ENCODE data around the gene TMEM213. TPM values are rescaled to one million over a fixed set of nuclear protein-coding genes. Genes with fewer than 3 reads are reported as not detected.
"Not testable (repeated sequence)": the region's sequence is repeated elsewhere in the genome, so short reads cannot be mapped to it uniquely, and the experiment has no call there.

Gene TMEM213
- polyA plus RNA-seq, 1 donor (not counting 4 experiments of a cell fraction or from before 2014, with no cell fraction given), result not detected

DNA sequence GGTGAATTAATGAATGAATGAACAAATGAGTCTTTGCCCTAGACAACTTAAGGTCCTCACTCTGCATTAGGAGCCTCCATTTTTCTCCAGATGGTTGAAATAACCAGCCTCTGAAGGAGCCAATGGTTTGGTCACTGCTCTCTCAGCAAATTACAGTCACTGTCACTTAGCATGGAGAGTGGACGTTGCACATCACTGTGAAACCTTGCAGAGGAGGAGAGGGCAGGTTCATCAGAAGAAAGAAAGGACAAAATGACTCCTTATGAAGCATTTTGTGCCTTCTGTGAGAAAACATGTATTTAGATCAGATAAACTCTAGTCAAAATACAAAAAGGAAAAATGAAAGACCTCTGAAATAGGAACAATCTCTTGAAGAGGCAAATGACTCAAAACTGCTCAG lies 6.8 kb downstream of the TMEM213 start:
- Histone ChIP-seq H3K36me3 (ENCODE audit: control insufficient read depth in 2 of 2, extremely low read depth in 1 of 2, insufficient read depth in 2 of 2, low read length in 2 of 2) (no peaks in the 10 kb centered on the region), H3K4me1 (ENCODE audit: control insufficient read depth, extremely low read depth, insufficient read depth, low read length) (no peaks in the 10 kb centered on the region), H3K4me2 (ENCODE audit: control insufficient read depth, extremely low read depth, insufficient read depth, low read depth, low read length) (no peak overlapping the region), H3K9ac (ENCODE audit: control insufficient read depth, extremely low read depth, insufficient read depth, low read length) (no peak overlapping the region), H3K27ac (ENCODE audit: control insufficient read depth, insufficient read depth, low read length) (no peak overlapping the region), H3K9me3 (ENCODE audit: control insufficient read depth, low read depth, low read length) (no peaks in the 10 kb centered on the region), H3K27me3 (ENCODE audit: control insufficient read depth, extremely low read depth, insufficient read depth, low read length) (no peaks in the 10 kb centered on the region), H3K4me3 (ENCODE audit: control insufficient read depth in 2 of 3, extremely low read depth in 1 of 3, insufficient read depth in 2 of 3, low read depth in 1 of 3, low read length in 3 of 3) (no peak overlapping the region), H3K79me2 (ENCODE audit: control insufficient read depth, insufficient read depth, low read length) (no peaks in the 10 kb centered on the region), H3K9me1 (ENCODE audit: control insufficient read depth, extremely low read depth, insufficient read depth, low read length) (no peaks in the 10 kb centered on the region), H4K20me1 (ENCODE audit: control insufficient read depth, extremely low read depth, insufficient read depth, low read length) (no peaks in the 10 kb centered on the region), H2AFZ (ENCODE audit: control insufficient read depth, low read length) (no peak overlapping the region)
- DNase-seq (ENCODE audit: low read depth, low spot score) (no peak), FAIRE-seq (no peak)
- dilution Hi-C loops (cut with MboI; ENCODE audit: extremely low pct_ligation_motif_present, low sequenced_read_pairs), result no loop called here
- TF ChIP-seq, protein P1, sequence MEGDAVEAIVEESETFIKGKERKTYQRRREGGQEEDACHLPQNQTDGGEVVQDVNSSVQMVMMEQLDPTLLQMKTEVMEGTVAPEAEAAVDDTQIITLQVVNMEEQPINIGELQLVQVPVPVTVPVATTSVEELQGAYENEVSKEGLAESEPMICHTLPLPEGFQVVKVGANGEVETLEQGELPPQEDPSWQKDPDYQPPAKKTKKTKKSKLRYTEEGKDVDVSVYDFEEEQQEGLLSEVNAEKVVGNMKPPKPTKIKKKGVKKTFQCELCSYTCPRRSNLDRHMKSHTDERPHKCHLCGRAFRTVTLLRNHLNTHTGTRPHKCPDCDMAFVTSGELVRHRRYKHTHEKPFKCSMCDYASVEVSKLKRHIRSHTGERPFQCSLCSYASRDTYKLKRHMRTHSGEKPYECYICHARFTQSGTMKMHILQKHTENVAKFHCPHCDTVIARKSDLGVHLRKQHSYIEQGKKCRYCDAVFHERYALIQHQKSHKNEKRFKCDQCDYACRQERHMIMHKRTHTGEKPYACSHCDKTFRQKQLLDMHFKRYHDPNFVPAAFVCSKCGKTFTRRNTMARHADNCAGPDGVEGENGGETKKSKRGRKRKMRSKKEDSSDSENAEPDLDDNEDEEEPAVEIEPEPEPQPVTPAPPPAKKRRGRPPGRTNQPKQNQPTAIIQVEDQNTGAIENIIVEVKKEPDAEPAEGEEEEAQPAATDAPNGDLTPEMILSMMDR (optimal IDR thresholded peaks at IDR 0.05 in 1 of 3, IDR thresholded peaks at IDR 0.05 in 1 of 3, conservative IDR thresholded peaks at IDR 0.05 in 1 of 3; ENCODE audit: extremely low read depth in 1 of 3, insufficient read depth in 2 of 3, low read length in 3 of 3), result no peak
- TF ChIP-seq EZH2 (IDR thresholded peaks at IDR 0.05; ENCODE audit: low read length), result no peak

DNA sequence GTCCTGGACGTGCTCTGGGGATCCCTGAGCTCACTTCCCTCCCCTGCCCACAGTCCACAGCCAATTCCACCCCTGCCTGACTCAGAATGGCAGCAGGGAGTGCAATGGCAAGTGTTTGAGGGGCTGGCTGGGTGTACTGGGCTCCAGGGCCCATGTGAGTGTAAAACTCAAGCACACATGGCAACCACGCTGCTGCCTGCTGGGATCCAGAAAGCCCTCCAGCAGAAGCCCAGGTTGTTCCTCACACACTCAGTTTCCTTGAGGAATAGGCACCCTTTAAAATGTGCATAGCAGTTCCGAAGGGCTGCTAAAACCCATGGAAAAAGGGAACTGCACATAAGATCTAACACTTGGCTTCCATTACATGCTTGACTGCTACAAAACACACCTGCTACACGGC lies 11.6 kb downstream of the TMEM213 start:
- Histone ChIP-seq H3K4me1 (ENCODE audit: control insufficient read depth, extremely low read depth, insufficient read depth, low read length) (no peaks in the 10 kb centered on the region), H3K4me3 (ENCODE audit: control insufficient read depth in 2 of 3, extremely low read depth in 1 of 3, insufficient read depth in 2 of 3, low read depth in 1 of 3, low read length in 3 of 3) (no peak overlapping the region), H3K27ac (ENCODE audit: control insufficient read depth, insufficient read depth, low read length) (no peak overlapping the region), H3K9me1 (ENCODE audit: control insufficient read depth, extremely low read depth, insufficient read depth, low read length) (no peaks in the 10 kb centered on the region), H3K27me3 (ENCODE audit: control insufficient read depth, extremely low read depth, insufficient read depth, low read length) (no peaks in the 10 kb centered on the region), H3K36me3 (ENCODE audit: control insufficient read depth in 2 of 2, extremely low read depth in 1 of 2, insufficient read depth in 2 of 2, low read length in 2 of 2) (no peaks in the 10 kb centered on the region), H3K9me3 (ENCODE audit: control insufficient read depth, low read depth, low read length) (no peaks in the 10 kb centered on the region), H3K79me2 (ENCODE audit: control insufficient read depth, insufficient read depth, low read length) (no peaks in the 10 kb centered on the region), H3K4me2 (ENCODE audit: control insufficient read depth, extremely low read depth, insufficient read depth, low read depth, low read length) (no peak overlapping the region), H2AFZ (ENCODE audit: control insufficient read depth, low read length) (no peak overlapping the region), H4K20me1 (ENCODE audit: control insufficient read depth, extremely low read depth, insufficient read depth, low read length) (no peaks in the 10 kb centered on the region), H3K9ac (ENCODE audit: control insufficient read depth, extremely low read depth, insufficient read depth, low read length) (no peak overlapping the region)
- dilution Hi-C loops (cut with MboI; ENCODE audit: extremely low pct_ligation_motif_present, low sequenced_read_pairs), result no loop called here
- DNase-seq (ENCODE audit: low read depth, low spot score) (no peak), FAIRE-seq (no peak)
- TF ChIP-seq, protein P1 (optimal IDR thresholded peaks at IDR 0.05 in 1 of 3, IDR thresholded peaks at IDR 0.05 in 1 of 3, conservative IDR thresholded peaks at IDR 0.05 in 1 of 3; ENCODE audit: extremely low read depth in 1 of 3, insufficient read depth in 2 of 3, low read length in 3 of 3), result no peak
- TF ChIP-seq EZH2 (IDR thresholded peaks at IDR 0.05; ENCODE audit: low read length), result no peak

DNA sequence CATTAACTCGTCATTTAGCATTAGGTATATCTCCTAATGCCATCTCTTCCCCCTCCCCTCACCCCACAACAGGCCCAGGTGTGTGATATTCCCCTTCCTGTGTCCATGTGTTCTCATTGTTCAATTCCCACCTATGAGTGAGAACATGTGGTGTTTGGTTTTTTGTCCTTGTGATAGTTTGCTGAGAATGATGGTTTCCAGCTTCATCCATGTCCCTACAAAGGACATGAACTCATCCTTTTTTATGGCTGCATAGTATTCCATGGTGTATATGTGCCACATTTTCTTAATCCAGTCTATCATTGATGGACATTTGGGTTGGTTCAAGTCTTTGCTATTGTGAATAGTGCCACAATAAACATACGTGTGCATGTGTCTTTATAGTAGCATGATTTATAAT lies 13.5 kb downstream of the TMEM213 start:
- dilution Hi-C loops (cut with MboI; ENCODE audit: extremely low pct_ligation_motif_present, low sequenced_read_pairs); H3K79me2 ChIP-seq (ENCODE audit: control insufficient read depth, insufficient read depth, low read length); H3K4me2 ChIP-seq (ENCODE audit: control insufficient read depth, extremely low read depth, insufficient read depth, low read depth, low read length); DNase-seq (ENCODE audit: low read depth, low spot score); H3K4me1 ChIP-seq (ENCODE audit: control insufficient read depth, extremely low read depth, insufficient read depth, low read length); H3K36me3 ChIP-seq (ENCODE audit: control insufficient read depth in 2 of 2, extremely low read depth in 1 of 2, insufficient read depth in 2 of 2, low read length in 2 of 2); H2AFZ ChIP-seq (ENCODE audit: control insufficient read depth, low read length); H3K9ac ChIP-seq (ENCODE audit: control insufficient read depth, extremely low read depth, insufficient read depth, low read length); H3K4me3 ChIP-seq (ENCODE audit: control insufficient read depth in 2 of 3, extremely low read depth in 1 of 3, insufficient read depth in 2 of 3, low read depth in 1 of 3, low read length in 3 of 3); FAIRE-seq; H3K9me1 ChIP-seq (ENCODE audit: control insufficient read depth, extremely low read depth, insufficient read depth, low read length); H3K27ac ChIP-seq (ENCODE audit: control insufficient read depth, insufficient read depth, low read length); H3K27me3 ChIP-seq (ENCODE audit: control insufficient read depth, extremely low read depth, insufficient read depth, low read length); H3K9me3 ChIP-seq (ENCODE audit: control insufficient read depth, low read depth, low read length); H4K20me1 ChIP-seq (ENCODE audit: control insufficient read depth, extremely low read depth, insufficient read depth, low read length): not testable (repeated sequence)

Data from keratinocyte (primary cell).